Glomerular endothelial cell (primary cell): ENCODE results near the gene PACRG. TPM values are rescaled to one million over a fixed set of nuclear protein-coding genes. Genes with fewer than 3 reads are reported as not detected.

Experiments used
- DNase-seq: peaks from one replicate; pipeline ENCODE4 v3.0.0-alpha.2; 2011; ENCODE audit warnings: low read depth, low spot score; ENCODE audit errors: extremely low read depth
- total RNA-seq: library from RNA; depleted of rRNA; stranded (reverse); fragments of >200 nt; gene quantifications from 2 replicates; pipeline ENCODE4 v1.2.3, GENCODE V29; 2015

PACRG gene
- total RNA-seq, 1 donor from 2014 or later, result 0.23 TPM

DNA sequence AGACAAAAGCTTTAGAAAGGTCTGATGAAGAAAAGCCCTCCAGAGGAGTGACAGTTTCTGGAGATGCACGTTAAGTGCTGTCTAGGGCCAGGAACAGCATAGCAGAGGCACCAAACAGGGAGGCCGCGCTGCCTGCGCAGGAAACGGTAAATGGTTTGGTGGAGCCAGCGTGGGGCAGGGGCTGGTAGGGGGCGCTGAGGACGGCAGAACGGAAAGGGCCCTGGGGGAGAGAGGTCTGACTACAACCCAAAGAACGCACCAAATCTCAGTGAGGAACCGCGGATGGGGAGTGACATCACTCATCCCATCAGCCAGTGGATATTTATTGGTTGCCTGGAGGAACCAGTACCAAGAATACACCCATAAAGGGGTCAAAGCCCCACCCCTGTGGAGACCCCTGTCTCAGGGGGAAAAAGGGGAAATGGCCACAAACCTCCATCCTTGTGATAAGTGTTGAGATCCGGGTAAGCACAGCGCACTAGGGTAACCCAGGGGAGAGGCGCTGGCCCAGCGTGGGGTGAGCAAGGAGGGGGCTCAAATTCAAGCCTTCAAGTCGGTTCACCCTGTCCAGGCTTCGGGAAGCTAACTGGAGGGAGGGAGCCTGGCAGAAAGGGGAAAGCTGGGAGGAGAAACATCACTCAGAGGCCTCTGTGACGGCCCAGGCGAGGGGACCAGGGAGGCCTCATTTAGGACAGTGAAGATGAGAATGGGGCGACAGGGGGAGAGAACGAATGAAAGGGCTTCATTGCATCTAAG, 437.6 kb downstream of the PACRG start:
- DNase-seq, result no peak

DNA sequence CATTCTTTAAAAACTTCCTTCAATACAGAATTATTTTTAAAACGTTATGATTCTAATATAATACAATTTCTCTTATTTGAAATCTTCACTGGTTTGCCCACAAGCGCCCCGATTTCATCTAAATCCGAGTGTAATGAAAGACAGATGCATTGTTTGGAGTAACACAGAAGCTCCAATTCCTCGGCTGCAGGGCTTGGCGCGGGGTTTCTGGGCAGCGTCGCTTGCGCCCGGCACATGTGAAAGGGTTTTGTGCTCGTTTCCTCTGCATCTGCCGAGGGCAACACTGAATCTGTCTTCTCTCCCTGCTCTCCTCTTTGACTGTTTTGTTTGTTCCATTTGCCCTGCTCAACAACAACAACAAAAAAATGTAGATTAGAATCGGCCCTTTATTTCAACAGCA, 438.1 kb downstream of the PACRG start:
- DNase-seq, result no peak

DNA sequence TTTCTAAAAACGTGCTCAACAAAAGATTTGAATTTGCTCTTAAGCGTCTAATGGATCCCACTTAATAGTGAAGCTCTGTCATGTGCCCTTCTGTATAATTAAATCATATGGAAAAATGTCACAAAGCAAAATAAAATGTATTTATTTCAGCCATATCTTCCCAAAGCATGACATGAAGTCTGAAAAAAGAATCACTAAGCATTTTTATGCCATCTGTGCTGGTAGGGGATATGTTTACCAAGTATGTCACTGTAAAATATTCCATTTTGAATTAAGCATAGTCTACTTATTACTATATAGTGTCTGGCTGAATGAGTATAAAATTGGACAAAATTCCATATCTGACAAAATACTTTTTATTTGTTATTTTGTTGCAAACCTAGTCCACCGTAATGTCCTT, 438.7 kb downstream of the PACRG start:
- DNase-seq, result no peak

DNA sequence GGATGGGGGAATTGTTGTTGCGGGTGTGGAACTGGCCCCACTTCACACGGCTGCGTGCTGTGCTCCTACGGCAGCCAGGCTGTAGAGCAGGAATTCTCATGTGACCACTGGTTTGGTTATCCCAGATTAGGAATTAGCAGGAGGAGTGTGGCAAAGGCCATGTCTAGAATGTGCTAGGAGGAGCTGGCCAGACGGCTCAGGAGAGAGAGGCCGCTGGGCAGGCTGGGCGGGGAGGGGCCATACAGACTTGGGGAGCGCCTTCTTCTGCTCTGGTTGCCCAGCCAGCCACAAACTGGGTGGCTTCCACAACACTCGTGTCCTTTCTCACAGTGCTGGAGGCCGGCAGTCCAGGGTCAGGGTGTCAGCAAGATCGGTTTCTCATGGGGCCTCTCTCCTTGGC, 441.7 kb downstream of the PACRG start:
- no peak for DNase-seq

DNA sequence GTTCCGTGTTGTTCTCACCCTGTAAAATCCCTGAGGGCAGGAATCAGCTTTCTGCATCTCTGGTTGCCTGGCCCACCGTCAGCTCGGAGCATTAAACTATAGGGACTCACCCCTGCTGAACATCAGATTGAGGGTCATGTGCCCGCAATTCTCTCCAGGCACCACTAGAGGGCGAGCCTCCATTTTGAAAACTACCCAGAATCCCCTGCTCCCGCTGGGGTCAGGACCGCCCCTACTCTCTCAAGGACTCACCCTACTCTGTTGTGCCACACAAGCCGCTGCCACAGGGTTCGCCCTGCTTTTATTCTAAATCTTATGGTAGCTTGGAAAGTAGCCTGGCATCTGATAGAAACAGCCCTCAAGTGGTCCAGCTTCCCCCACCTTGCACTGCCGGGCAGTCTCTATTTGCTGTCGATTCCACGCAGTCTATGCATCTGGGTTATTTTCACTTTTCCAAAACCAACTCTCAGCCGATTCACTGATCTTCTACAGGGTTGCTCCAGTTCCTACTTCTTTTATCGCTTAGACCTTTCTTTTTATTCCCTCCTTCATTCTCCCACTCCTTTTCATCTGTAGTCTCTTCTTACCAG, 442.6 kb downstream of the PACRG start:
- DNase-seq, result no peak

DNA sequence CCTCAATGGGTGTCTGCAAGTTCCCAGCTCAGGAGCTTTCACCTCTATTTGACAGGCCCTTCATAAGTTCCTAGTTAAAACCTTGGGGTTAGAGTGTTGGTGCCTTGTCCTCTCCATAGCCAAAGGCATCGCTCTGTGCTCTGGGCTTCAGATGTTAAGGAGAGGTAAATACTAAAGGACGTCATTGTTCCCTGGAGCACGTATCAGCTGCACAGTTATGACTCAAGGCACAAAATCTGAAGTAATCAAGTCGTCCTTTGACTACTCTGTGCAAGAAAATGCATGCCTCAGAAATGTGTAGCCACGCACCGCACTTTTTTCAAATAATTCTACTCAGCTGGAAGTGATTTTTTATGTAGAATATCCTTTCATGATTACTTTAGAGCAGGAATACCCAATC, 446.0 kb downstream of the PACRG start:
- no peak for DNase-seq

DNA sequence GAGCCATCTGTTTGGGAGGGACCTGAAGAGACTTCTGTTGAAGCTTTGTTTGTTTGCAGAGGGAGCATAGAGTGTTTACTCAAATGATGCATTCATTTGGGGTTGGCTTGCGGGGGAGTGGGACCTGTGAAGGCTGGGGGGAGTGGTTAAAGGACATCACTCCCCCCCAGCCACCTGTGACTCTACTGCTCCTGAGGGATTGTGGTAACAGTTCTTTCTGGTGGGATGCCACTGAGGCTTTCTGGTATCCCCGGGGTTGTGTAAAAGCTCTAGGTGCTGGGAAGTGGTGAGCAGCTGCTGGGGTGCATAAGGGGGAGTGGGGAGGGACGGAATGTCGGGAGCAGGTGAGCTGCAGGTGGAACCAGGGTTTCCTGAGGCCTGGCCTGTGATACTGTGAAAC, 447.5 kb downstream of the PACRG start:
- no peak for DNase-seq

DNA sequence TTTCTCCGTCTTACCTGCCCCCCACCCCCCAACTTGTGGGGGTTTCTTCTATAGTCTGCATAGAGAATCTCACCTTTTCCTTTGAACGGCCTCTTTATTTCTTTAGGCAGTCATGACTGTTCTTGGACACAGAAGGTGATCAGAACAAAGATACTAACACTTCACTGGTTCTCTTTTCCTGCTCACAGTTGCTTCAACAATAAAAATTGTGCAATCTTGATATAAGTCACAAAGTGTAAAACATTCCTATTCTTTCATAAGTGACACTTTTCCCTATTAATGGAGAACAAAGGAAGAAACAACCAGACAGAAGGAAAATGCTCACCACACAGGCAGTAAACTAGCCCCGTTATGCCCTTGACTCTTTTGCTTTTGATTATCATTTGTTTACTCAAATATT, 448.3 kb downstream of the PACRG start:
- DNase-seq, result no peak

DNA sequence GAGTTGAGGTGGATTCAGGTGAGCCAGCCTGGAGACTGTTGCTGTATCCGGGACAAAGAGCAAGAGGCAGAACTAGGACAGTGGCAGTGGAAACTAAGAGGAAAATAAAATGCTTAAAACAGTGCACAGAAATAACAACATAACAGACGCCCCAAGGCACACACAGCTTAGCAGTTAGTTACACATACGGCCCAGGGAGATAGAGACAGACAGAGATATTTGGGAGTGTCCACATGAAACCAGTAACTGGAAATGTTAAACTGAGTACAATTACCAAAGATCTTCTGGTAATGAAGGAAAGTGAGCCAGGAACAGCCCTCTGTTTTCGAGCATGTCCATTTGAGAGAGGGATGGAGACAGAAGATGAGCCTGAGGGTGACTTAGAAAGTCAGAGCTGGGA, 449.2 kb downstream of the PACRG start:
- no peak for DNase-seq

DNA sequence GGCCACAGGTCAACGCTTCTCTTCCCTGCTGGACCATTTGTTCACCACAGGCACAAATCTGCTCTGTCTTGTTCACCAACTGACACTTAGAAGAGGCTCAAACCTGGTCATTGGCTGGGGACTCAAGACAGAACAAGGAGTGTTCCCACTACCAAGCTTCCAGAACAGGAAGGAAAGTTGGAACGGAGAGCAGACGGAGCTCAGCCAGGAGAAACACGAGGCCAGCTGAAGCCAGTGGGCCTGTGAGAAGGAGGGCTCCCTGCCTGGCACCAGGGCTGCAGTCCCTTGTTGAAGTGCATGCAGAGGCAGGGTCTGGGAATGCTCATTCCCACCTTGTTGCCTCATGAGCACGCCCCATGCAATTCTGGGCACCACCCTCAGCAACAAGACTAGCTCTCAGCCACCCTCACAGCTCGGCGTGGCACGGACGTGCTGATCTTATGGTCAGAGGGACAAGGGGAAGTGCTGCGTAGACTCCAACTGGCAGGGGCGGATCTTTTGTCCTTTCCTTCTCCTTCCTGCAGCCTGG, 450.2 kb downstream of the PACRG start:
- no peak for DNase-seq

DNA sequence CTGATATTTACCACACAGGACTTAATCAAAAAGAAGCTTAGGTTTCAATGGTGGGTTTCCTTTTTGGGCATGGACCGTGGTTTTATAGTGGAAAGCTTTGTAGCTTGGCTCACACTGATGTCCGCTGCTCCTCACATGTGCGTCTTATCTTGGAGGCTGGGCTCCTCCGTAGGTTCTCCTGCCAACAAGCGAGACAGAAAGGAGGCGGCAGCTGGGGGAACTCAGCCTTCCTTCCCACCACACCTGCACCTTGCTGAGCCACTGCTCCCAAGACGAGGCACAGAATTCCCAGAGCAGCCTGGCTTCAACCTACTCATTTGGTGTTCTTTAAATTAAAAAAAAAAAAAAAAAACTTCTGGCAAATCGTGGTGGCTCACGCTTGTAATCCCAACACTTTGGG, 451.3 kb downstream of the PACRG start:
- no peak for DNase-seq

DNA sequence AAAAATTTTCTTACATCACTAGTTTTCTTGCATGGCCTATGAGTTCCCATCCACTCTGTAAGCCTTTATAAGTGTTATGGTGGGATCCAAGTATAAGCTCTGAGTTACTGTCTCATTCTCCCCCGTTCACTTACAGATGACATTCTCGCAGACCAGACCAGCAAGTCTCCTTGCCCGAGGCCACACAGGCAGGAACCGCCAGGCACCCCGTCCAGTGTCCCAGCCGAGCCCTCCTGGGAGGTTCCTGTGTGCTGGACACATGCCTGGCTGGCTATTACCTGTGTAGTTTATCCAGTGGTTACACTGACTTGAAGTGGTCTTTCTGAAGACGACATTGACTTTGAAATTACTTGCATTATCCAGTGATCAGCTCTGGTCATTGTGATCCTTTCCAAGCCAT, 451.9 kb downstream of the PACRG start:
- DNase-seq, result no peak

DNA sequence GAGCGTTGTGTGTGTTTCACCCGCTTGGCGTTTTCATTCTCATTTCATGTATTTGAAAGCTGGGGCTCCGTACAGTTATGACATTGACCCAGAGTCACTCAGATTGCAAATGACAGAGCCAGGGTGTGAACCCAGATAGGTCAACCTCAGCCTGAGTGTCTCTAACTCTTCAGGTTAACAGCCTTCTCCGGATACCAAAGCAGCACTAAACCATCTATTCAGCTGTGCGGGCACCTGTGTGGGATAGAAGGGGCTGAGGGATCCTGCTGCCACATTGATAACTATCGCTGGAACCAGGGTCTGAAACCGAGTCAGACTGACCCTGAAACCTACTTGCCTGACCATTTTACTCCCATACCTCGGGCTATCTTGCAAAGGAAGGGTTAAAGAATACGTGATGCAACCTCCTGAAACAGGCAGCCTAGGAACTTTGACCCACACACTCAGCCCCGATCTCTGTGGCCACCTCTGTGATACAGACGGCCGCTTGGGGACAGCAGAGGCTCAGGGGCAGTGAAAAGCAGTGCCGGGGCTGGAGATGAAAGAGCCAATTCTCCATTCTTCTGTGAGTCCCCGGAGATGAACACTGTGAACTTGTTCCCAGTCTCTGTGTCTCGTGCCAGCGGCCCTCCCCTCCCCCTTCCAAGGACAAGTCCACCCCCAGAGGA, 453.2 kb downstream of the PACRG start:
- DNase-seq, result peak; percentile 22

DNA sequence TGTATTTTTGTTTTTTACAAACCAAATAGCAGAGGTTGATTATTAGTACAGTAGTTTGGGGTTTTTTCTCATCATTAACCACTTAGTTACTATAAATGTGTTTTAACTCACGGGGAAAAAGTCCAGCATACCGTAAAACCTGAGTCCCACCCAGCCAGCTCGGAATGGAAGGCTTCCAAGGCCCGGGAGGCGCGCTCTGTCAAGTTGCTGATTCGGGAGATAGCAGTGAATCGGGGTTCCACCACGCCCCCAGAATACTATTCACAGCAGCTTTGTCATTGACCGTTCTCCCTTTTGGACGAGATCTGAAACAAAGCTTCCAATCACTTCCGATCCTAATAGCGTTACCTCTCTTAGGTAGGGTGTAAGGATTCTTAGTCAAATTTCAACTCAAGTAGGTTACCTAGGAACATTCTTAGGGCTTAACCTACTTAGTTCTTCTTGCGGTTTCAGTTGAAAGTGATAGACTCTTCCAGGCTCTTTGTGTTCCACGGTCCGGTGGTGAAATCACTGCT, 453.9 kb downstream of the PACRG start:
- no peak for DNase-seq

DNA sequence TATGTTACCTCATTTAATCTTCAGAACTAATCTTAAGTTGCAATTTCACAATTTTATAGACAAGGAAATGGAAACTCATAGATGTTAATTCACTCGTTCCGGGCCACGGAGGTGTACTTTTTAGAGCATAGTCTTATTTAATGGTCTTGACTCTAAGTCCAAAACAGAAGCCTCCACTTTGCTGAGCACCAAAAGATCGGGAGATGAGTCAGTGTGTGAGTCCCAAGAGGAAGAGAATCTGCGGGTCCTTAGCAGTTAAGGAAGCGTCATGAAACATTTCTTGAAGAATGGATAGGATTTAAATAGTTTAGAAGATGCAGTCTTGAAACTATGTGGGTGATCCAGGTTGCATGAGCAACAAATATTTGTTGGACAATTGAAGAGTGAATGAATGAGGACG, 454.9 kb downstream of the PACRG start:
- DNase-seq, result no peak

DNA sequence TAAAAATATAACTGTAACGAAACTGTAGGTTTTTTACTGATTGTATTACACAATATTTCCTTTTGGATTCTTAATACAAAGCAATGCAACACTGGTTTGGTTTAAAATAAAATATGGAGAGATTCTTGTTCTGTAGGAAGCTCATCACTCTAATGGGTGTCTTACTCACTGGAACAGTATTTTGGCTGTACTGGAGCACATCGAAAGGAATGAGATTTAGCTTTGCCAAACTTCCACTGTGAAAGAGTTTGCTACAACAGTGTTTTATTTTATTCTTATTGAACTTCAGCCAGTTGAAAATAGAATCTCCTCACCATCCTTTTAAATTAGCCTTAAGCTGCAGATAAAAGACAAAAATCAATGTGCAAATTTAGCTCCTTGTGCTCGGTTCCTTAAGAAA, 456.0 kb downstream of the PACRG start:
- DNase-seq, result no peak

DNA sequence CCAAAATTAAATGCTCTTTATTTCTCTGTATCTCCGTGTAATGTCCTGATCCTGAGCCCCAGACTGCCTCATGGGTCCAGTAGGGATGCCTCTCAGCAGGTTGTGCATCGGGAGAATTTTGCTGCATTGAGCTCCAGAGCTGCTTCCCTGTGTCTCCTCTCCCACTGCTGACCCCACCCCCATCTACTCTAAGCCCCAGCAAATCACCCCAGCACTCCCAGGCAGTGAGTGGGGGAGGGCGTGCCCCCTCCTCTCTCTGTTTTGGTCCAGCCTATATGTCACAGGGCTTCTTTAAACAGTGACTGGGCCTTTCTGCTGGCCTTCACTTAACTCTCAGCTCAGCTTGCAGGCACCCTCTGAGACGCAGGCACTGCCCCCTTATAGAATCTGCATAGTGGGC, 458.0 kb downstream of the PACRG start:
- no peak for DNase-seq

DNA sequence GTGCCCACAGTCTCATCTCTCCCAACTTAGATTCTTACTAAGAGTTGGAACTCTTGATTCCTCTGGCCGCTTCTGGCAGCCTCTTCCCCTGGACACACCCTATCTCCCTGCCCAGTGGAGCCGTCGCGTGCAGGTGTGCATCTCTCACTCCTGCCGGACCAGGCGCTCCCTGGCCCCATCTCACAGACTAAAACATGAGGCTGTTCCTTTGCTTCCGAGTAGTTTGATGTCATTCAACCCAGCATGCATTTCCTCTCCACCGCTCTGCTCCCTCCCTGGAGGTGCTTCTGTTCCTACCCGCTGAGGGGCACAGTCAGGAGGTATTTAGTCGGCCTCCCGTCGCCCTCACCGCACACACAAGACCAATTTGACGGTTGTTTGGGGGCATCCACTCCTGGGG, 458.8 kb downstream of the PACRG start:
- no peak for DNase-seq

DNA sequence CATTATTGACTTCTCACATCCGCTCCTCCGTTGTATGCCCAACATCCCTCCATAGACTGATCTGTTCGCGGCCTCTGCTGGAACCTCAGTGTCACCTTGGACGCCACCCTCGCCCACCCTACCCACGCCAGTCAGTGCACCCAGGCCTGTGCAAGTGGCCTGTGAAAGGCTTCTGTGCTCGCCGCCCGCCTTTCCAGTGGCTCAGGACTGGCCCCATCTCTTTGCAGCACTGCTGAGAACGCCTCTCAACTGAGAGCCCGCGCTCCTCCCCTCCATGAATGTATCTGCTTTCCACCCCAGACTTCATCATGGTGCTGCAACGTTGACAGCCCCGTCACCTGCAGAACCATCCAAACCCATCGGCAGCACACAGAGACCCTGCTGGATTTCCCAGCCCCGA, 459.4 kb downstream of the PACRG start:
- DNase-seq, result no peak

DNA sequence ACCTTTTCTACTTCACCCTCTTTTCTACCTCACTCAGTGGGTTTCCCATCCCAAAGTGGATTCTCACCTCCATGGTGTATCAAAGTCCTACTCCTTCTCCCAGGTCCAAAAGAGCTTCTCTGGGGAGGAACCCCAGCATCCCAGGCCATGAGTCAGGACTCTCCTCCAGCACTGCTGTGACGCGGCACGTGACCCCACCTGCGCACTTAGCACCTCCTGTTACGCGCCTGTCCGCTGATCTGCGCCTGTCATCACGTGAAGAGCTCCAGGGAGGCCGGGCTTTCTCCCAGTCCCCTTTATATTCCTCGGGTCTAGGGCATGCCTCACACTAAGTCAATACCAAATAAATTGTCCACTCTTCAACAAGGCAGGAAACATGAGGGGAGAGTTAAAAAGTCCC, 459.8 kb downstream of the PACRG start:
- no peak for DNase-seq

DNA sequence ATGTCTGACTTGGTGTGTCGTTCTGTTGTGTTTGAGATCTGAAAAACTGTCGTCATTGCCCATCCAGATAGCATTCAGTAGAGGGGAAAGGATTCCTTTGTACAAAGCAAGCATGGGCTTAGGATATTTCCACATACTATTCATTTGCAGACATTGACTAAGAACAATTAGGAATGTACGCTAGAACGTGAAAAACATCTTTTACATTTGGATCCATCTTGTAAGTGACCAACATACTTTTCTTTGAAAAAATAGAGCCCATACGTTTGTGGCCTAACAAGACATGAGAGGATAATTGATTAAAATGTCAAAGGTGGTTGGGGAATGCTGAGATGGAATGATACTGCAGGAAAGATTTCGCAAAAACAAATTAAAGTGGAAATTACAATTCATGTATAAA, 461.0 kb downstream of the PACRG start:
- DNase-seq, result no peak

DNA sequence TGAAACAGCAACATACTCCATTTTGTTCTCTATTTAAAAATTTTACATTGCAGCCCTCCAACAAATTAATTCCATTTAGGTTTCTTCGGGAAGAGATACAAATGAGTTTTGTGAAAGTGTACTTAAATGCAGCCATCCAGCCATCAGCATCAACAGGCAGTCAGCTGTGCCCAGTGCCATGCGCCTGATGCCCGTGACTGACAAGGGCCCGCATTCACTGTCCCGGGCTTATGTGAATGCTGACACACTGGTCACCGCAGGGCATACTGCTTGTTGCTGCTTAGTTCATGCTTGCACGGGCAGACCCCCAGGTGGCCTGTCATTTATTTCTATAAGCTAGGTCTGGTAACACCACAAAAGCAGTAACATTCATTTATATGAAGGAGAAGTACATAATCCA, 461.8 kb downstream of the PACRG start:
- no peak for DNase-seq
